Measurements from ENCODE around the gene TSEN2.

- TF ChIP-seq CTCF (IDR thresholded peaks at IDR 0.05) = no peak
- no peak for TF ChIP-seq POLR2A (IDR thresholded peaks at IDR 0.05)
Measured at GRCh38 chr3:12470680-12471079, 13.6 kb upstream of the TSEN2 start.
